ENCODE measurements around the gene PEX16.

Gene PEX16

DNA sequence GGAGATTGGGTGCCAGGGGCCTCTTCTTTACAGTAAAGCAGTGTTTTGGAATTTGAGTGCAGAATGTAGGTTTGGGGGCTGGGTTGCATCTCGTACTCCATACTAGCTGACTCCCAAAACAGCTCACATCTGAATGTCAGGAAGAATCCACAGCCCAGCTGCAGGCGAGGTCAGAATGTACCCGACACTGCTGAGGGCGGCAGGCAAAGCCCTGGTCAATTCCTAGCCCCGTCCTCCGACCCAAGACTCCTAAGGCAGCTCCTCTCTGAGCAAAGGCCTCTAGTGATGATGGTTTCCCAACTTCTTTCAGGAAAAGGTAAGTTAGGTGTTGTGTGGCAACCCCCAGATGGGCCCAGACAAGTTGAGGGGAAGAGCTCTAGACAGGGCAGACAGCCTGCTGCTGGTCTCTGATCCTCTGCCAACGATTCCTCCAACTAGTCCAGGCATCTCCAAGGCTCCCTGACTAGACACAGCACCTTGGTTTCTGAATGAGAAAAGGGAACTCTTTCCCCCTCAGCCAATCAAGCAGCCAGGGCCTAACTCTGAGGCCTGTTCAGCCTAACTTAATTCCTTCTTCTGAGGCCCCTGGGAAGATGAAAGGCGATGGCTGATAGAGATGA, 13.4 kb upstream of the PEX16 start:
- DNase-seq (ENCODE audit: low read depth), result no peak

DNA sequence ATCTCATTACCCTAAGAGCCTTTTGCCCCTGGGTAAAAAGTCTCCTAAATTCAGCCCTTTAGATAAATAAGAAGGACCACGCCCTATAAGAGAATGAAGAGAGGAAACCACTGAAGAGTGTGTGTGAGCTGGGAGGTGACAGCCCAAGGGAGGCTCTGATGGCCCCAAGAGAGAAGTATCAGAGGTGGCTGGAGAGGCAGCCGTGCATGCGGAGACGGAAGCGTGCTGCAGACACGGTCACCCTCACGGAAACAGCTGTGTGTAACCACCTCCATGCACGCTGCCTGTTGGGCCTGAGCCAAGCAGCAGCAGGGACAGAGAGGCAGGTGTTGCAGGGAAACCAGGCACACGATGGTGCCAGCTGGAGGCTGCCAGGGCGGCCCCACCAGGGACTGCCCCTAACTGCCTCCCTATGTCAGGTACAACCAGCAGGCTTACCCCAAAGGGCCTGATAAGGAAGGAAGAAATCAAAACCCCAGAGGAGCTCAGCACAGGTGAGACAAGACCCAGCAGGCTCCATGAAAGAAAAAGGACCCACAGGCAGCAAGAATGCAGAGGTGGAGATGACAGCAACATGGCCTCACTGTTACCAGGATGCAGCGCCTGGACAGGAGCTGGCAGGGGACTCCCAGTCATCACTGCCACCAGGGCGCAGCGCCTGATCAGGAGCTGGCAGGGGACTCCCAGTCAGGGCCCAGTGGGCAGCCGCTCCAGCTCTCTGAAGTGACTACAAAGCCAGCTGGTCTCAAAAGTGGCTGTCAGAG, 12.5 kb upstream of the PEX16 start:
- peak; percentile 25 for DNase-seq (ENCODE audit: low read depth)

GRCh38 chr11:45929486-45930030, 11.9 kb upstream of the PEX16 start:
- DNase-seq (ENCODE audit: low read depth), result no peak

GRCh38 chr11:45928535-45929215, 11.0 kb upstream of the PEX16 start:
- no peak for DNase-seq (ENCODE audit: low read depth)

DNA sequence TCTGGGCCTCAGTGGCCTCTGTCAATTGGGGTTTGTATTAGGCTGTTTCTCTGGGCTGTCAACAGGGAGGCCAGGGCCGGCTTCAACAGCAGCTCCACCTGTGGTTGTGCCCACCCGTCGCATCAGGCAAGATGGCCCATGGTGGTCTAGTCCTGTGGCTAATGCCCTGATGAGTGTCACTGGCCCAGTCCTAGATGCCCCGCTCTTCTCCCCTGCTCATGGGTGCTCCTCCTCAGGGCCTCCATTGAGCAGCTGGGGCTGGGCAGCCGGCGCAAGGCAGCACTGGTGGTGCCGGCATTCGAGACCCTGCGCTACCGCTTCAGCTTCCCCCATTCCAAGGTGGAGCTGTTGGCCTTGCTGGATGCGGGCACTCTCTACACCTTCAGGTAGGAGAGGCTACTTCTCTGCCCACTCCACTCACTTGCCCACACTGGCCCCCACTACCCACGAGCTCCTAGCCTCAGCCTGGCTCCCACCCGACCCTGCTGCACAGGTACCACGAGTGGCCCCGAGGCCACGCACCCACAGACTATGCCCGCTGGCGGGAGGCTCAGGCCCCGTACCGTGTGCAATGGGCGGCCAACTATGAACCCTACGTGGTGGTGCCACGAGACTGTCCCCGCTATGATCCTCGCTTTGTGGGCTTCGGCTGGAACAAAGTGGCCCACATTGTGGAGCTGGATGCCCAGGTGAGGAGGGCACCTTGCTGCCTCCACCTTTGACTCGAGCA, 10.2 kb upstream of the PEX16 start:
- no peak for DNase-seq (ENCODE audit: low read depth)

- no peak for DNase-seq (ENCODE audit: low read depth)
These were observed 9.6 kb upstream of the PEX16 start for GRCh38 chr11:45927332-45927683.

- DNase-seq (ENCODE audit: low read depth), result no peak
These were observed 9.1 kb upstream of the PEX16 start for GRCh38 chr11:45926536-45927331.

GRCh38 chr11:45926001-45926401, 8.3 kb upstream of the PEX16 start:
- DNase-seq (ENCODE audit: low read depth), result no peak

GRCh38 chr11:45925550-45925949, 7.9 kb upstream of the PEX16 start:
- no peak for DNase-seq (ENCODE audit: low read depth)

GRCh38 chr11:45924927-45925326, 7.2 kb upstream of the PEX16 start:
- no peak for DNase-seq (ENCODE audit: low read depth)

DNA sequence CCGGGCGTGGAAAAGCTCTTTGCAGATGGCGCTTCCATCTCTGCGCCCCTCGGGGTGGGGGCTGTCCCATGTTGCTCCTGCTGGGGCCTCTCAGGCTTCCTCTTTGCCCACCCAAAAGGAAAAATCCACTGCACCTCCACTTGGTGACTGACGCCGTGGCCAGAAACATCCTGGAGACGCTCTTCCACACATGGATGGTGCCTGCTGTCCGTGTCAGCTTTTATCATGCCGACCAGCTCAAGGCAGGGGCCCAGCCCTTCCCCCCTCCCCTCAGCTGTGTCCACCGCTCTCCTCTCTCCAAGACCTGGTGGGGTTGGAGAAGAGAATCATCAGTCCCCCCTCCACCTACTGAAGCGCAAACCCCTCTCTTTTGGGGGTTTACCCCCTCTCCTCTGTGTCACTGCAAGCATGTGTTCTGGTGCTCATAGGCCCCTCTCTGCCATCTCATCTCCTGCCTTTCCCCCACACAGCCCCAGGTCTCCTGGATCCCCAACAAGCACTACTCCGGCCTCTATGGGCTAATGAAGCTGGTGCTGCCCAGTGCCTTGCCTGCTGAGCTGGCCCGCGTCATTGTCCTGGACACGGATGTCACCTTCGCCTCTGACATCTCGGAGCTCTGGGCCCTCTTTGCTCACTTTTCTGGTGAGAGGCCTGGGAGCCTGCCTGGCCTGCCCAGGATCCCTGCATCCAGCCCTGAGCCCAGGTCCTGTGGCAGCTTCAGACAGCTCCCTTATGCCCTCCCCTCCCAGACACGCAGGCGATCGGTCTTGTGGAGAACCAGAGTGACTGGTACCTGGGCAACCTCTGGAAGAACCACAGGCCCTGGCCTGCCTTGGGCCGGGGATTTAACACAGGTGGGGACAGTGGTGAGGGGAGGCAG, 6.6 kb upstream of the PEX16 start:
- DNase-seq (ENCODE audit: low read depth), result no peak

GRCh38 chr11:45922425-45923082, 4.9 kb upstream of the PEX16 start, which contains the start of gene LARGE2:
Gene LARGE2 (plus strand): TSS chr11:45922656. CDS start chr11:45922883, 227 bp downstream.
- DNase-seq (ENCODE audit: low read depth), result peak; percentile 26

GRCh38 chr11:45921561-45922424, 4.1 kb upstream of the PEX16 start:
- no peak for DNase-seq (ENCODE audit: low read depth)

DNA sequence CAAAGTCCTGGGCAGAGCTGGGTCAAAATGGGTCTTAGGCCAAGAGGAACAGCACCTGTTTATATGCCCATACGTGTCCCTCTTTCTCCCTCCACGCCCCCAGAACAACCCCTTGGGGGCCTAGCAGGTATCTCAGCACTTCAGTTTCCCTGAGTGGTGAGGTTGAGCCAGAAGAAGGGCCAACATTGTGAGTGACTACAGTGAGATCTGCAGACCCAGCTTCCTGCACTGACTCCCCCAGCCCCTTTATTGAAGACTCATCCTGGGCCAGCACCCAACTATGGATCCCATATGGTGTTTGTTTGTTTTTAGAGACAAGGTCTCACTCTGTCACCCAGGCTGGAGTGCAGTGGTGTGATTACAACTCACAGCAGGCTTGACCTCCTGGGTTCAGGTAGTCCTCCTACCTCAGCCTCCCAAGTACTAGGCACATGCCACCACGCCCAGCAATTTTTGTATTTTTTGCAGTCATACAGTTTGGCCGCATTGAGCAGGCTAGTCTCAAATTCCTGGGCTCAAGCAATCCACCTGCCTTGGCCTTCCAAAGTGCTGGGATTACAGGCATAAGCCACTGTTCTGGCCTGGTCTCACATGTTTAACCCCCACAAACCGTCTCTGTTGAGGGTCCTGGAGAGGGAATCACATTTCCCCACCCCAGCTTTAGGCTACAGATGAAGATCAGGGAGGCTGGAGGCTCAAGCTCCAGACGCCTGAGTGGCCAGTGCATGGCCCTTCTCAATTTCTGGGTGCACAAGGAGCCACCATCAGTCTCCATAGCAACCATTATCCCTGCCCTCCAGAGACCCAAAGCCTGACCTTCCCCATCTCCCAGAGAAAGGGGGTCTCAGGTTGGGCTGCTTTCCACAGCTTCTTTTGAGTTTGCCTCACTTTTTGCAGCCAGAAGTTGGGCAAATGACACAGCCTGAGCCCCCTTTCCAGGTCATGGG, 3.1 kb upstream of the PEX16 start:
- no peak for DNase-seq (ENCODE audit: low read depth)

DNA sequence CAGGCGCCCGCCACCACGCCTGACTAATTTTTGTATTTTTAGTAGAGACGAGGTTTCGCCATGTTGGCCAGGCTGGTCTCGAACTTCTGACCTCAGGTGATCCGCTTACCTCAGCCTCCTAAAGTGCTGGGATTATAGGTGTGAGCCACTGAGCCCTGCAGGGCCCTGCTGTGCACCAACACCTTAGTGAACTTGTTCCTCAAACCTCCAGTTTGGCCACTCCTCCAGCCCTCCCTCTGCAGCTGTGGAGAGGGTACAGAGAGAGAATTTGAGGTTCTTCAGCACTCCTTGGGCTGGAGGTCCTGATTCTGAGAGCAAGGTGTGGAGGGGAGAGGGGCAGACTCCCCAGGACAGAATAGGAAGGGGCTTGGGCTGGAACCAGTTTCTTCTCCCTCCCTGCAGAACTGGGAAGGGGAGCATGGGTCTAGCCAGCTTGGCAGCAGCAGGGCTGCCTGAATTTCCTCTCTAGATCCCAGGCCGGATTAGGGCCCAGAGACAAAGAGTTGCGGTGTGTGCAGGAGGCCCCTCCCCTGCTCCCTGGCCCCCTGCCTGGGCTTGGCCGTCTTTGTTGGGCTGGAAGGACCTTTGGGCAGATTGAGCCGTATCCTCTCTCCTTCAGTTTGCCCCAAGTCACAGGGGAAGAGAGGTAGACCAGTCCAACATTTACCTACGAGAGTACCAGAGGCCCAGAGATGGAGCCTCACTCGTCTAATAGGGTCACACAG, 2.3 kb upstream of the PEX16 start:
- DNase-seq (ENCODE audit: low read depth), result no peak

DNA sequence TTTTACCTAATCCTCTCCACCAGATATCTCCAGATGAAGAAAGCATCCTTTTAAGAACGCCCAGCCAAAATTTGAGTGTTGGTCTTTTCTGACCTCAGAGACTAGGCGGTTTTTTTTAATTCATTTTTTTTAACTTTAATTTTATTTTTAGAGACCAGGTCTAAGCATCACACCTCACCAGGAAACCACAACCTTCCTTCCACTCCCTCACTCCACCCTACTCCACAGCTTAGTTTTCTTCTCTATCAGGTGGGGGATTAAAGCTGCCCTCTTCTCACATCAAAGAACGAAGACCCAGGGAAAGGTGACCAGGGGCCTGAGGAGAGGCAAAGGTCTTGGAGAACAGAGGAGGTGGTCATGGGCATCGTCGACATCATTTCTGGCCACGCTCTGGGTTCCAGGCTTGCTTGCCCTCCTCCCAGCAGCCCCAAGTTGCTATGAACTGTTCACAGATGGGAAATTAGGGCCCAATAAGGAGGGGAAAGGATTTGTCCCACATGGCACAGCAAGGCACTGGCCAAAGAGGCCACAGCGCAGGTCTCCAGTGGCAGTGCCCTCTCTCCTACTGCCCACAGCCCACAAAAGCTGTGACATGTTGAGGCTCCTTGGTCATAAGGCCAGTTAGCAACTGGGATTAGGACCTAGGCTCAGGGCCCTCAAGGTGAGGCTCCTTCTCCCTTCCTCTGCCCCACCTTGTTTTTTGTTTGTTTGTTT, 1.4 kb upstream of the PEX16 start:
- no peak for DNase-seq (ENCODE audit: low read depth)

Data from T-helper 22 cell (primary cell).